SH-SY5Y (cell line): ENCODE measurements around the gene TM7SF3.

Source experiments
- GATA2 ChIP-seq: IDR thresholded peaks from 2 replicates; pipeline ENCODE4 v1.6.1; 2011; ENCODE audit warnings: mild to moderate bottlenecking, low read depth, low read length
- GATA3 ChIP-seq: IDR thresholded peaks from 2 replicates; pipeline ENCODE4 v1.6.1; 2011; ENCODE audit warnings: low read depth, mild to moderate bottlenecking, low read length, moderate library complexity

DNA sequence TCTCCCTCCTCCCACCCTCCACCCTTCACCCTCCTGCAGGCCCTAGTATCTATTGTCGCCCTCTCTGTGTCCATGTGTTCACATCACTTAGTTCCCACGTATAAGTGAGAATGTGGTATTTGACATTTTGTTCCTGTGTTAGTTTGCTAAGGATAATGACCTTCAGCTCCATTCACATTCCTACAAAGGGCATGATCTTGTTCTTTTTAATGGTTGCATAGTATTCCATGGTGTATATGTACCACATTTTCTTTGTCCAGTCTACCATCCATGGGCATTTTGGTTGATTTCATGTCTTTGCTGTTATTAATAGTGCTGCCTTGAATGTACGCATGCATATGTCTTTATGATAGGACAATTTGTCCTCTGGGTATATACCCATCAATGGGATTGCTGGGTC lies 38.6 kb upstream of the TM7SF3 start:
- TF ChIP-seq GATA2 (no peak), GATA3 (no peak)
